Dendritic cell treated with granulocyte-macrophage colony-stimulating factor and Interleukin-4, amounts not matched to agents 40 ng/mL and 50 ng/mL, for 4 days (primary cell): ENCODE measurements around the gene PACSIN1.

Source experiments
- H3K27ac Mint-ChIP-seq: one replicate; pipeline ENCODE4 v1.8.0; 2022; ENCODE audit warnings: mild to moderate bottlenecking, mixed read lengths
- H3K27me3 Mint-ChIP-seq: one replicate; pipeline ENCODE4 v1.8.0; 2022; ENCODE audit warnings: mild to moderate bottlenecking, mixed read lengths
- H3K36me3 Mint-ChIP-seq: one replicate; pipeline ENCODE4 v1.8.0; 2022; ENCODE audit warnings: low read depth, mixed read lengths
- H3K4me1 Mint-ChIP-seq: one replicate; pipeline ENCODE4 v1.8.0; 2022; ENCODE audit warnings: low read depth, mixed read lengths
- H3K4me3 Mint-ChIP-seq: one replicate; pipeline ENCODE4 v1.8.0; 2022; ENCODE audit warnings: mild to moderate bottlenecking, moderate library complexity, mixed read lengths
- H3K9me3 Mint-ChIP-seq: one replicate; pipeline ENCODE4 v1.8.0; 2022; ENCODE audit warnings: mixed read lengths
- intact Hi-C: fragments of 100-400 bp; cut with micrococcal nuclease; formaldehyde crosslinking; loops from one replicate; pipeline ENCODE4 v1.15.0; 2022

PACSIN1 gene

GRCh38 chr6:34528996-34529664, 63.3 kb downstream of the PACSIN1 start:
- no peaks in the 10 kb centered on the region for H3K4me1 Mint-ChIP-seq
- no peak overlapping the region for H3K27ac Mint-ChIP-seq
- intact Hi-C loops, result no loop called here
- peaks cover 25% of the 10 kb centered on the region for H3K27me3 Mint-ChIP-seq
- H3K4me3 Mint-ChIP-seq, result no peak overlapping the region
- no peaks in the 10 kb centered on the region for H3K9me3 Mint-ChIP-seq
- no peaks in the 10 kb centered on the region for H3K36me3 Mint-ChIP-seq

- Mint-ChIP-seq H3K9me3 (no peaks in the 10 kb centered on the region), H3K36me3 (no peaks in the 10 kb centered on the region), H3K27me3 (peaks cover 25% of the 10 kb centered on the region), H3K4me1 (no peaks in the 10 kb centered on the region), H3K27ac (no peak overlapping the region), H3K4me3 (no peak overlapping the region)
- intact Hi-C loops, result no loop called here
Observed at GRCh38 chr6:34529665-34530327, 63.9 kb downstream of the PACSIN1 start.

GRCh38 chr6:34530753-34531365, 65.0 kb downstream of the PACSIN1 start:
- Mint-ChIP-seq H3K27me3 (peaks cover 25% of the 10 kb centered on the region), H3K9me3 (no peaks in the 10 kb centered on the region), H3K4me3 (no peak overlapping the region)

GRCh38 chr6:34531580-34532201, 65.8 kb downstream of the PACSIN1 start:
- Mint-ChIP-seq H3K4me1 (no peaks in the 10 kb centered on the region), H3K9me3 (no peaks in the 10 kb centered on the region), H3K27ac (no peak overlapping the region), H3K4me3 (no peak overlapping the region), H3K27me3 (peaks cover 25% of the 10 kb centered on the region), H3K36me3 (no peaks in the 10 kb centered on the region)
- intact Hi-C loops, result no loop called here

More at GRCh38 chr6:34530753-34531365, 65.0 kb downstream of the PACSIN1 start:
- no peaks in the 10 kb centered on the region for H3K36me3 Mint-ChIP-seq
- intact Hi-C loops, result no loop called here
- H3K4me1 Mint-ChIP-seq, result no peaks in the 10 kb centered on the region
- H3K27ac Mint-ChIP-seq, result no peak overlapping the region

GRCh38 chr6:34532230-34532629, 66.4 kb downstream of the PACSIN1 start:
- Mint-ChIP-seq H3K27me3 (peaks cover 25% of the 10 kb centered on the region), H3K27ac (no peak overlapping the region), H3K36me3 (no peaks in the 10 kb centered on the region), H3K9me3 (no peaks in the 10 kb centered on the region), H3K4me1 (no peaks in the 10 kb centered on the region), H3K4me3 (no peak overlapping the region)
- intact Hi-C loops, result no loop called here

- no peaks in the 10 kb centered on the region for H3K9me3 Mint-ChIP-seq
- no peaks in the 10 kb centered on the region for H3K36me3 Mint-ChIP-seq
- H3K27me3 Mint-ChIP-seq, result peaks cover 13% of the 10 kb centered on the region
- intact Hi-C loops, result no loop called here
- no peaks in the 10 kb centered on the region for H3K4me1 Mint-ChIP-seq
- no peak overlapping the region for H3K27ac Mint-ChIP-seq
- H3K4me3 Mint-ChIP-seq, result no peak overlapping the region
Observed at GRCh38 chr6:34534146-34534545, 68.3 kb downstream of the PACSIN1 start.

- Mint-ChIP-seq H3K4me3 (no peak overlapping the region), H3K36me3 (no peaks in the 10 kb centered on the region), H3K4me1 (no peaks in the 10 kb centered on the region), H3K9me3 (no peaks in the 10 kb centered on the region), H3K27me3 (peaks cover 8% of the 10 kb centered on the region), H3K27ac (no peak overlapping the region)
- intact Hi-C loops, result no loop called here
Observed at GRCh38 chr6:34534656-34535055, 68.8 kb downstream of the PACSIN1 start.

GRCh38 chr6:34535199-34535598, 69.3 kb downstream of the PACSIN1 start:
- peaks cover 4% of the 10 kb centered on the region for H3K27me3 Mint-ChIP-seq
- no peaks in the 10 kb centered on the region for H3K9me3 Mint-ChIP-seq
- H3K4me1 Mint-ChIP-seq, result no peaks in the 10 kb centered on the region
- no peak overlapping the region for H3K27ac Mint-ChIP-seq
- H3K4me3 Mint-ChIP-seq, result no peak overlapping the region
- intact Hi-C loops, result no loop called here
- H3K36me3 Mint-ChIP-seq, result no peaks in the 10 kb centered on the region

- no peaks in the 10 kb centered on the region for H3K36me3 Mint-ChIP-seq
- H3K4me3 Mint-ChIP-seq, result no peak overlapping the region
- H3K27ac Mint-ChIP-seq, result no peak overlapping the region
- no peaks in the 10 kb centered on the region for H3K4me1 Mint-ChIP-seq
- peaks cover 1% of the 10 kb centered on the region for H3K27me3 Mint-ChIP-seq
- intact Hi-C loops, result no loop called here
- H3K9me3 Mint-ChIP-seq, result no peaks in the 10 kb centered on the region
Observed at GRCh38 chr6:34535646-34536045, 69.8 kb downstream of the PACSIN1 start.

GRCh38 chr6:34536251-34536958, 70.5 kb downstream of the PACSIN1 start:
- Mint-ChIP-seq H3K9me3 (no peaks in the 10 kb centered on the region), H3K4me3 (no peak overlapping the region), H3K27me3 (peaks cover 1% of the 10 kb centered on the region), H3K36me3 (no peaks in the 10 kb centered on the region), H3K27ac (no peak overlapping the region), H3K4me1 (no peaks in the 10 kb centered on the region)
- intact Hi-C loops, result no loop called here

GRCh38 chr6:34536959-34537848, 71.3 kb downstream of the PACSIN1 start:
- Mint-ChIP-seq H3K4me1 (no peaks in the 10 kb centered on the region), H3K4me3 (no peak overlapping the region), H3K9me3 (no peaks in the 10 kb centered on the region), H3K36me3 (no peaks in the 10 kb centered on the region), H3K27ac (no peak overlapping the region), H3K27me3 (peaks cover 1% of the 10 kb centered on the region)
- intact Hi-C loops, result no loop called here

GRCh38 chr6:34537922-34538550, 72.2 kb downstream of the PACSIN1 start:
- intact Hi-C loops, result no loop called here
- Mint-ChIP-seq H3K4me1 (no peaks in the 10 kb centered on the region), H3K27ac (no peak overlapping the region), H3K4me3 (no peak overlapping the region), H3K9me3 (no peaks in the 10 kb centered on the region), H3K27me3 (peaks cover 1% of the 10 kb centered on the region), H3K36me3 (no peaks in the 10 kb centered on the region)

GRCh38 chr6:34538581-34538980, 72.7 kb downstream of the PACSIN1 start:
- Mint-ChIP-seq H3K36me3 (no peaks in the 10 kb centered on the region), H3K27ac (no peak overlapping the region), H3K9me3 (no peaks in the 10 kb centered on the region), H3K4me3 (no peak overlapping the region), H3K4me1 (peaks cover 5% of the 10 kb centered on the region), H3K27me3 (no peaks in the 10 kb centered on the region)
- intact Hi-C loops, result no loop called here
